H1 (cell line): Measurements from ENCODE around the gene POU4F1. TPM values are rescaled to one million over a fixed set of nuclear protein-coding genes. Genes with fewer than 3 reads are reported as not detected.

Experiments
- CTCF ChIA-PET: fragments of 300-600 bp; sonication (Branson Sonifier 250); formaldehyde crosslinking; loops from one replicate; lab custom pipeline; 2021; ENCODE audit not compliant: partially characterized antibody; lab: Charles Lee
- POLR2A ChIA-PET: fragments of 300-600 bp; sonication (Branson Sonifier 250); formaldehyde crosslinking; loops from one replicate; lab custom pipeline; 2021; ENCODE audit warnings: inconsistent platforms; ENCODE audit not compliant: partially characterized antibody; lab: Charles Lee
- DNase-seq, 2 experiments: peaks; one replicate each; pipeline versions ENCODE4 v3.0.0 to v3.0.0-alpha.2; 2010 to 2022; ENCODE audit warnings: low spot score in 2 of 2, low read depth in 1 of 2, mixed read lengths in 1 of 2
- FAIRE-seq: peaks from 2 replicates; lab custom pipeline; 2011; peaks lifted over from hg19 to GRCh38; lab: Jason Lieb, UNC
- H2AFZ ChIP-seq: 2 replicates; pipeline ENCODE4 v1.8.1; 2012; ENCODE audit warnings: low read length, inconsistent platforms
- H2AK5ac ChIP-seq: 2 replicates; pipeline ENCODE4 v1.6.1; 2013; ENCODE audit warnings: low read depth, low read length
- H2BK120ac ChIP-seq: replicated peaks from 2 replicates; pipeline ENCODE3; 2013; ENCODE audit warnings: low read depth, low read length, inconsistent platforms
- H2BK12ac ChIP-seq: 2 replicates; pipeline ENCODE4 v1.6.1; 2013; ENCODE audit warnings: low read depth, low read length
- H2BK15ac ChIP-seq: 2 replicates; pipeline ENCODE4 v1.6.1; 2013; ENCODE audit warnings: low read length
- H2BK20ac ChIP-seq: 2 replicates; pipeline ENCODE4 v1.6.1; 2013; ENCODE audit warnings: low read length
- H2BK5ac ChIP-seq: 2 replicates; pipeline ENCODE4 v1.6.1; 2013; ENCODE audit warnings: low read depth, low read length
- H3K14ac ChIP-seq: 2 replicates; pipeline ENCODE4 v1.6.1; 2013; ENCODE audit warnings: inconsistent platforms; ENCODE audit not compliant: insufficient read length
- H3K18ac ChIP-seq: 2 replicates; pipeline ENCODE4 v1.6.1; 2013; ENCODE audit warnings: low read length; ENCODE audit errors: extremely low read depth
- H3K23ac ChIP-seq: 2 replicates; pipeline ENCODE4 v1.6.1; 2013; ENCODE audit warnings: inconsistent platforms; ENCODE audit not compliant: insufficient read length
- H3K23me2 ChIP-seq: 2 replicates; pipeline ENCODE4 v1.6.1; 2013; ENCODE audit warnings: low read depth, low read length
- H3K27ac ChIP-seq: 2 replicates; pipeline ENCODE4 v1.6.1; 2011; ENCODE audit warnings: low read depth, low read length, inconsistent platforms
- H3K27me3 ChIP-seq, 4 experiments: replicated peaks in 1 of 4; 1 replicate in 1 of 4; 2 replicates in 3 of 4; pipeline versions ENCODE4 v1.6.1 to v1.8.1; 2011 to 2013; ENCODE audit warnings: low read length in 3 of 4, mild to moderate bottlenecking in 3 of 4, inconsistent platforms in 2 of 4, mixed read lengths in 2 of 4, moderate library complexity in 1 of 4; ENCODE audit not compliant: control insufficient read depth in 3 of 4, insufficient read depth in 3 of 4; ENCODE audit errors: extremely low read depth in 1 of 4
- H3K36me3 ChIP-seq, 4 experiments: 2 replicates each; pipeline versions ENCODE4 v1.6.1 to v1.8.1; 2011 to 2013; ENCODE audit warnings: mild to moderate bottlenecking in 4 of 4, low read length in 3 of 4, moderate library complexity in 2 of 4, control low read depth in 1 of 4, inconsistent platforms in 1 of 4; ENCODE audit not compliant: insufficient read depth in 4 of 4, control insufficient read depth in 2 of 4
- H3K4ac ChIP-seq: replicated peaks from 2 replicates; pipeline ENCODE3; 2013; ENCODE audit warnings: low read length, low read depth, mixed read lengths, inconsistent platforms; ENCODE audit not compliant: insufficient read length
- H3K4me1 ChIP-seq, 4 experiments: replicated peaks in 1 of 4; 1 replicate in 1 of 4; 2 replicates in 3 of 4; pipeline versions ENCODE4 v1.6.1 to v1.8.1; 2011 to 2013; ENCODE audit warnings: low read length in 3 of 4, inconsistent platforms in 2 of 4, mixed read lengths in 1 of 4; ENCODE audit not compliant: insufficient read depth in 4 of 4, control insufficient read depth in 3 of 4
- H3K4me2 ChIP-seq, 2 experiments: 2 replicates each; pipeline versions ENCODE4 v1.6.1 to v1.8.1; 2011 to 2013; ENCODE audit warnings: low read depth in 2 of 2, low read length in 2 of 2, control low read depth in 1 of 2, inconsistent platforms in 1 of 2, mild to moderate bottlenecking in 1 of 2; ENCODE audit not compliant: insufficient read depth in 1 of 2
- H3K4me3 ChIP-seq, 4 experiments: fragments of 200-600, 300-600 bp in 1 of 4; sonication (generic), shearing (Covaris generic), sonication (Bioruptor Twin) in 1 of 4; 2 replicates each; pipeline versions ENCODE4 v1.5.1 to v1.8.1; 2011 to 2016; ENCODE audit warnings: low read length in 4 of 4, low read depth in 3 of 4, control low read depth in 2 of 4, inconsistent platforms in 2 of 4, mild to moderate bottlenecking in 2 of 4, mixed read lengths in 1 of 4, moderate library complexity in 1 of 4; ENCODE audit not compliant: insufficient read depth in 2 of 4; ENCODE audit errors: extremely low read depth in 1 of 4
- H3K56ac ChIP-seq: replicated peaks from 2 replicates; pipeline ENCODE3; 2013; ENCODE audit warnings: low read depth, mild to moderate bottlenecking, mixed read lengths, low read length, inconsistent platforms; ENCODE audit not compliant: insufficient read length
- H3K79me1 ChIP-seq: 2 replicates; pipeline ENCODE4 v1.6.1; 2013; ENCODE audit warnings: low read depth, low read length, control low read depth
- H3K79me2 ChIP-seq, 2 experiments: 2 replicates each; pipeline versions ENCODE4 v1.6.1 to v1.8.1; 2012 to 2013; ENCODE audit warnings: low read length in 2 of 2, mild to moderate bottlenecking in 2 of 2, inconsistent platforms in 1 of 2; ENCODE audit not compliant: insufficient read depth in 2 of 2, control insufficient read depth in 1 of 2
- H3K9ac ChIP-seq, 4 experiments: replicated peaks in 1 of 4; 1 replicate in 1 of 4; 2 replicates in 3 of 4; pipeline versions ENCODE4 v1.6.1 to v1.8.1; 2011 to 2013; ENCODE audit warnings: low read depth in 3 of 4, low read length in 3 of 4, control low read depth in 2 of 4, mild to moderate bottlenecking in 2 of 4, moderate library complexity in 2 of 4, inconsistent platforms in 1 of 4; ENCODE audit errors: extremely low read depth in 1 of 4
- H3K9me3 ChIP-seq, 2 experiments: 2 replicates each; pipeline versions ENCODE4 v1.6.1 to v1.8.1; 2012 to 2013; ENCODE audit warnings: mild to moderate bottlenecking in 2 of 2, moderate library complexity in 2 of 2, control low read depth in 1 of 2, inconsistent platforms in 1 of 2, low read depth in 1 of 2, low read length in 1 of 2, mixed read lengths in 1 of 2; ENCODE audit not compliant: insufficient read depth in 2 of 2
- H4K20me1 ChIP-seq, 2 experiments: replicated peaks in 1 of 2; 2 replicates each; pipeline versions ENCODE3 to v1.8.1; 2011 to 2013; ENCODE audit warnings: inconsistent platforms in 2 of 2, low read length in 2 of 2, mild to moderate bottlenecking in 1 of 2; ENCODE audit not compliant: insufficient read depth in 2 of 2, control insufficient read depth in 1 of 2
- H4K5ac ChIP-seq: 2 replicates; pipeline ENCODE4 v1.6.1; 2013; ENCODE audit warnings: low read length, low read depth, mixed read lengths, inconsistent platforms; ENCODE audit not compliant: insufficient read length
- H4K8ac ChIP-seq: 2 replicates; pipeline ENCODE4 v1.8.0; 2013; ENCODE audit warnings: mild to moderate bottlenecking, moderate library complexity, low read length, inconsistent platforms; ENCODE audit not compliant: insufficient read depth; ENCODE audit errors: extremely low read depth
- H4K91ac ChIP-seq: replicated peaks from 2 replicates; pipeline ENCODE3; 2013; ENCODE audit warnings: low read length, mixed read lengths, inconsistent platforms; ENCODE audit not compliant: insufficient read length
- BCL11A ChIP-seq, 2 experiments: IDR thresholded peaks; one replicate each; pipeline ENCODE4 v1.6.1; 2011; ENCODE audit warnings: low read depth in 2 of 2, low read length in 2 of 2, mild to moderate bottlenecking in 2 of 2
- EZH2 ChIP-seq: fragments of 200-600 bp; sonication (generic); IDR thresholded peaks from 2 replicates; pipeline ENCODE4 v1.7.1; 2012; ENCODE audit warnings: low read depth, mild to moderate bottlenecking, moderate library complexity, low read length, inconsistent platforms; ENCODE audit not compliant: severe bottlenecking
- RAD21 ChIP-seq, 2 experiments: IDR thresholded peaks in 1 of 2; conservative IDR thresholded peaks in 1 of 2; 2 replicates each; pipeline ENCODE4 v1.6.1; 2011; ENCODE audit warnings: low read depth in 2 of 2, low read length in 2 of 2, improper control_type of control experiment in 1 of 2, inconsistent platforms in 1 of 2, mild to moderate bottlenecking in 1 of 2, moderate library complexity in 1 of 2
- RBBP5 ChIP-seq: IDR thresholded peaks from 2 replicates; pipeline ENCODE4 v1.7.1; 2012; ENCODE audit warnings: low read depth, mild to moderate bottlenecking, inconsistent platforms, low read length, moderate library complexity, borderline replicate concordance
- SIX5 ChIP-seq: IDR thresholded peaks from 2 replicates; pipeline ENCODE4 v1.6.1; 2011; ENCODE audit warnings: mild to moderate bottlenecking, low read depth, low read length
- SP2 ChIP-seq: IDR thresholded peaks from 2 replicates; pipeline ENCODE4 v1.6.1; 2012; ENCODE audit warnings: mild to moderate bottlenecking, low read length, inconsistent platforms
- WGBS, 2 experiments: shearing (Covaris generic) in 1 of 2; methylation state at CpG; one replicate each; pipeline versions ENCODE4 v1.1.6 to v1.1.7; 2013 to 2015; ENCODE audit warnings: low lambda C conversion rate in 2 of 2, mixed read lengths in 2 of 2, inconsistent platforms in 1 of 2, low coverage in 1 of 2, missing lambda C conversion rate in 1 of 2; ENCODE audit not compliant: insufficient replicate concordance in 2 of 2, insufficient coverage in 1 of 2, insufficient read length in 1 of 2; ENCODE audit errors: extremely low coverage in 1 of 2, missing lambda C conversion rate in 1 of 2; 5-methylcytosine and 5-hydroxymethylcytosine counted together
- polyA plus RNA-seq, 7 experiments: library from polyadenylated mRNA; depleted of rRNA in 3 of 7; stranded (reverse) in 5 of 7; unstranded in 2 of 7; fragments of >200 nt in 5 of 7; fragments of 200-250 nt in 2 of 7; gene quantifications; 1 replicate in 5 of 7; 2 replicates in 1 of 7; 4 replicates in 1 of 7; pipeline versions ENCODE4 v1.2.1 to v1.2.3, GENCODE V29; 2011 to 2013; ENCODE audit warnings: missing spikeins in 2 of 7, mixed read lengths in 2 of 7
- total RNA-seq: library from RNA; stranded (reverse); fragmentation: NEBNext Ultra II Directional; extraction: Animal tissue kit (Norgen Biotek cat#: 25700); gene quantifications from 2 replicates; pipeline ENCODE4 v1.2.1, GENCODE V29; 2021

The POU4F1 gene
- total and polyA plus RNA-seq, 2 of the 8 experiments (the other 6 are each of a cell fraction or from before 2014, with no cell fraction given), result 0.09 to 0.32 TPM

GRCh38 chr13:78566631-78567030, 36.7 kb downstream of the POU4F1 start:
- no peak overlapping the region for H2AK5ac ChIP-seq
- H3K27me3 ChIP-seq, result no peaks in the 10 kb centered on the region

More at GRCh38 chr13:78566631-78567030, 36.7 kb downstream of the POU4F1 start:
- no peak overlapping the region for H4K91ac ChIP-seq
- ChIA-PET CTCF (interaction anchor here (0.6 kb wide), 1 partner anchor 632 kb away, joined by 3 read pairs; no protein-coding TSS in a partner anchor), POLR2A (no interaction called here)
- no peak overlapping the region for H3K4me2 ChIP-seq
- no peaks in the 10 kb centered on the region for H3K36me3 ChIP-seq
- no peak overlapping the region for H2AFZ ChIP-seq
- no peak overlapping the region for H4K5ac ChIP-seq
- no peak overlapping the region for H3K27ac ChIP-seq
- no peak overlapping the region for H2BK12ac ChIP-seq
- H3K79me1 ChIP-seq, result no peaks in the 10 kb centered on the region
- no peak overlapping the region for H3K18ac ChIP-seq
- H3K23ac ChIP-seq, result no peak overlapping the region
- 92% methylated on average over 5 of the region's 5 CpGs; no CpG with 5 or more reads in 1 of the 2 experiments for WGBS, 2 experiments
- no peaks in the 10 kb centered on the region for H3K79me2 ChIP-seq
- no peak overlapping the region for H2BK20ac ChIP-seq
- FAIRE-seq (no peak), DNase-seq (no peak)
- H3K14ac ChIP-seq, result no peak overlapping the region
- H4K8ac ChIP-seq, result no peak overlapping the region
- H3K4me3 ChIP-seq, result no peak overlapping the region
- no peaks in the 10 kb centered on the region for H3K23me2 ChIP-seq
- no peak overlapping the region for H3K56ac ChIP-seq
- no peak overlapping the region for H2BK5ac ChIP-seq
- H2BK15ac ChIP-seq, result no peak overlapping the region
- no peaks in the 10 kb centered on the region for H3K4me1 ChIP-seq
- H3K9ac ChIP-seq, result no peak overlapping the region
- TF ChIP-seq SP2 (no peak), RAD21 (IDR thresholded peaks at IDR 0.05 in 1 of 2, conservative IDR thresholded peaks at IDR 0.05 in 1 of 2; ENCODE audit: low read depth in 2 of 2, low read length in 2 of 2) (no peak), RBBP5 (no peak), BCL11A (IDR thresholded peaks at IDR 0.05; ENCODE audit: low read depth in 2 of 2, low read length in 2 of 2) (no peak), SIX5 (no peak), EZH2 (no peak)
- TF ChIP-seq, all 59 proteins: peak for 0
- H4K20me1 ChIP-seq, result no peaks in the 10 kb centered on the region
- no peak overlapping the region for H3K4ac ChIP-seq
- H3K9me3 ChIP-seq, result no peaks in the 10 kb centered on the region
- H2BK120ac ChIP-seq, result no peak overlapping the region
